ENCODE measurements around the gene DRAXIN.
A peak's percentile ranks its signal among the peaks of the same experiment; 100 is the strongest.

Gene DRAXIN

DNA sequence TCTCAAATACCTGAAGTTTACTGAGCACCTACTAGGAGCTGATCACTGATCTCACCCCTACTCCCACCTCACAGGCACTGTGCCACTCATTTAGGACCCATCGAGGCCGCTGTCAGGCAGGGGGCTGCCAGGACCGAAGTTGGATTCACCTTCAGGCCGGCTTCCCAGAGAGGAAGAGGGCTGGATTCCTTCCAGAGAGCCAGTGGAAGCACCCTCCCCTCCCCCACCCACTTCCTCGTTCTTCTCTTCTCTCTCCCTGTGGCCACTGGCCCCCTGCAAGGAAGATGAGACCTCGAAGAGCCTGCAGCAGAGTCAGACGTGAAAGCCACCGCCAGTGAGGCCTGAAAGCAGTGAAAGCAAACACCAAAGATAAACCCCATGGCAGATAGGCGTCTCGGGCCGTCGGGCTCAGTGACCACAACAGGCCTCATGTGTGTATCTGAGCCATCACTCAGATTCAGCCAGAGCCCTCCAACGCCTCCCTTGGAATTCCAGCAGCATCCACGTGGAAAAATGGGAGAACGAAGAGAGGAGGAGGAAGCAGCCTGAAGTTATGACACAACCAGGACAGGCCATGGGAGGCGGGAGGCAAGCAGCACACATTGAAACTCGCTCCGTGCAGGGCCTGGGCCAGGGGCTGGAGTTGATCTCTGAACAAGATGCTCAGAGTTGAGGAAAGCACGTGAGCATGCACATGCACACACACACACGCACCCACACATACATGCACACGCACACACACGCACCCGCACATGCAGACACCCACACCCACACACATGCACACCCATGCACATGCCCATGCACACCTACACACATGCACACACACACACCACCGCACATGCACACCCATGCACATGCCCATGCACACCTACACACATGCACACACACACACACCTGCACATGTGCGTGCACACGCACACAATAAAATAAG lies 38.3 kb downstream of the DRAXIN start:
- peak; percentile 98 for FAIRE-seq
- TF ChIP-seq POU2F2 (IDR thresholded peaks at IDR 0.05; ENCODE audit: low read depth, low read length) (no peak), SPI1 (IDR thresholded peaks at IDR 0.05; ENCODE audit: low read depth, low read length) (no peak), TAF1 (IDR thresholded peaks at IDR 0.05; ENCODE audit: low read depth, low read length) (no peak), POLR2AphosphoS5 (IDR thresholded peaks at IDR 0.05; ENCODE audit: low read depth, low read length) (no peak), PAX5 (IDR thresholded peaks at IDR 0.05; ENCODE audit: insufficient read depth, low read length, severe bottlenecking) (no peak), POLR2A (IDR thresholded peaks at IDR 0.05; ENCODE audit: low read depth, low read length) (no peak)
- DNase-seq (ENCODE audit: insufficient read length, low spot score): no peak

DNA sequence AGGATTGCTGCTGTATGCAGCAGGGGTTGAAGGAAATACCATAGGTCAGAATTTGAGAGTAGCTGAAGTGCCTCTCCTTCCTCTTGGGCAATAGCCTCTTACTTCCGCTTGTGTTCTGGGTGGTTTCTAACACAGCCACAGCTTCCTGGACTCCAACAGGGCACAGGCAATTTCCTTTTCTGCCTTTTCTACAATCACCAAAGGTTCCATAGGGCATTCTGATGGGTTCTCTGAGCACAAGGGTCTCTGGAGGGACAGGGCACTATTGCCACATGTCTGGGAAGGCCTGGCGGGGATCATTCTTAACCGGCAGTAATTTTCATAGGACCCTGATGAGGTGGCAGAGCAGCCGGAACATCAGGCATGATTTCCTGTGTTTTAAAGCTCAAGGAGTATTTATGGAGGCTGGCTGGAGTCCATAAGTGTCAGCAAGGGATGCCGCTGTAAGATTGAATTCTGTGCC lies 39.0 kb downstream of the DRAXIN start:
- DNase-seq (ENCODE audit: insufficient read length, low spot score) (no peak), FAIRE-seq (peak; percentile 62)
- TF ChIP-seq POLR2A (IDR thresholded peaks at IDR 0.05; ENCODE audit: low read depth, low read length) (no peak), SPI1 (IDR thresholded peaks at IDR 0.05; ENCODE audit: low read depth, low read length) (no peak), TAF1 (IDR thresholded peaks at IDR 0.05; ENCODE audit: low read depth, low read length) (no peak), POLR2AphosphoS5 (IDR thresholded peaks at IDR 0.05; ENCODE audit: low read depth, low read length) (no peak), POU2F2 (IDR thresholded peaks at IDR 0.05; ENCODE audit: low read depth, low read length) (no peak), PAX5 (IDR thresholded peaks at IDR 0.05; ENCODE audit: insufficient read depth, low read length, severe bottlenecking) (no peak)

DNA sequence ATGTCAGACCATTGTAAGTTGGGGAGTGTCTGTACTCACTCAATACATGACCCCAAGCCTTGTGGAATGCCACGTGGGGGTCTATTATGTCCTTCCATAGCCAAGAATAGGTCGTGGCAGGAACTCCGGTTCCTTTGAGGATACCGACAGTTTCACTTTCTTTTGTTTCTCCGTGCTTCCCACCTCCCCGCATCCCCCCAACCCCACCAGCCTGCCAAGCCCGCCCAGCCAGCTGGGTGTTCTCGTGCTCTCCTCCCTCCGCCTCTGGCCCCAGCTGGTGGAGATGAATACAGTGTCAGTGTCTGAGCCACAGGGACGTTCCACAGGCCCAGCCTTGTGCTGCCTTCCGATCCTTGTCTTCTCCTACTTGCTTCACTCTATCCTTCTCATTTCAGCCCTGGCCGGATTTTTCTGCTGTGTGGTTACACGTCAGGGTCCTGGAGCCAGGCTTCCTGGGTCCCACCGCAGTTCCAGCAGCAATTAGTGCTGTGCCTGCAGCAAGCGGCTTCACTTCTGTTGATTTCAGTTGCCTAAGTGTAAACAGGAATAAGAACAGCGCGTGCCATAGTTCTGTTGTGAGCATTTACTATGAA lies 40.3 kb downstream of the DRAXIN start:
- no peak for TF ChIP-seq POU2F2 (IDR thresholded peaks at IDR 0.05; ENCODE audit: low read depth, low read length)
- no peak for TF ChIP-seq POLR2AphosphoS5 (IDR thresholded peaks at IDR 0.05; ENCODE audit: low read depth, low read length)
- TF ChIP-seq PAX5 (IDR thresholded peaks at IDR 0.05; ENCODE audit: insufficient read depth, low read length, severe bottlenecking): no peak
- TF ChIP-seq TAF1 (IDR thresholded peaks at IDR 0.05; ENCODE audit: low read depth, low read length): no peak
- FAIRE-seq (peak; percentile 60), DNase-seq (ENCODE audit: insufficient read length, low spot score) (no peak)

GRCh38 chr1:11733306-11733705 lies 41.8 kb downstream of the DRAXIN start:
- FAIRE-seq: no peak
- TF ChIP-seq PAX5 (IDR thresholded peaks at IDR 0.05; ENCODE audit: insufficient read depth, low read length, severe bottlenecking) (no peak), SPI1 (IDR thresholded peaks at IDR 0.05; ENCODE audit: low read depth, low read length) (no peak), POLR2A (IDR thresholded peaks at IDR 0.05; ENCODE audit: low read depth, low read length) (no peak), POLR2AphosphoS5 (IDR thresholded peaks at IDR 0.05; ENCODE audit: low read depth, low read length) (no peak), TAF1 (IDR thresholded peaks at IDR 0.05; ENCODE audit: low read depth, low read length) (no peak), POU2F2 (IDR thresholded peaks at IDR 0.05; ENCODE audit: low read depth, low read length) (no peak)
- DNase-seq (ENCODE audit: insufficient read length, low spot score): no peak

DNA sequence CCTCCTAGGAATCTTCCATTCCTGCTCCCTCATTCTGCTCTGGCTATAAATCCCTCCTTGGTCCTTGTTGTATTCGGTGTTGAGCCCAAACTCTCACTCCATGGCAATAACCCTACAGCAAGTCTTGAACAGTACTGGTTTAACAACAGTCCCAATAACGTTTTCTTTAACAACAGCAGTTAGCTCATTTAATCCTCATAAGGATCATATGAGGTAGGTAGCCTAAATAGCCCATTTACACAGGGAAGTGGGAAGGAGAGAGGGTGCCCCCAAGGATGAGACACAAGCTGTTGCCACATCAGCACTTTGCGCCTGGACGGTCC lies 44.0 kb downstream of the DRAXIN start:
- FAIRE-seq: no peak

GRCh38 chr1:11735854-11736745 lies 44.6 kb downstream of the DRAXIN start, which contains the start of gene AGTRAP:
Gene AGTRAP (plus strand): TSS chr1:11736136. CDS start chr1:11736209, 73 bp downstream.
- 0 out of 2 replicates have a peak, but pooled peaks have one; percentile 23 for TF ChIP-seq SPI1 (IDR thresholded peaks at IDR 0.05; ENCODE audit: low read depth, low read length)
- TF ChIP-seq TAF1 (IDR thresholded peaks at IDR 0.05; ENCODE audit: low read depth, low read length): no peak
- no peak for TF ChIP-seq POLR2A (IDR thresholded peaks at IDR 0.05; ENCODE audit: low read depth, low read length)
- no peak for TF ChIP-seq PAX5 (IDR thresholded peaks at IDR 0.05; ENCODE audit: insufficient read depth, low read length, severe bottlenecking)
- peak; percentile 91 for DNase-seq (ENCODE audit: insufficient read length, low spot score)
- peak; percentile 95 for FAIRE-seq

More for the DNA sequence above, 44.0 kb downstream of the DRAXIN start:
- DNase-seq (ENCODE audit: insufficient read length, low spot score): no peak
- TF ChIP-seq POU2F2 (IDR thresholded peaks at IDR 0.05; ENCODE audit: low read depth, low read length) (no peak), POLR2A (IDR thresholded peaks at IDR 0.05; ENCODE audit: low read depth, low read length) (no peak), POLR2AphosphoS5 (IDR thresholded peaks at IDR 0.05; ENCODE audit: low read depth, low read length) (no peak), TAF1 (IDR thresholded peaks at IDR 0.05; ENCODE audit: low read depth, low read length) (no peak)

DNA sequence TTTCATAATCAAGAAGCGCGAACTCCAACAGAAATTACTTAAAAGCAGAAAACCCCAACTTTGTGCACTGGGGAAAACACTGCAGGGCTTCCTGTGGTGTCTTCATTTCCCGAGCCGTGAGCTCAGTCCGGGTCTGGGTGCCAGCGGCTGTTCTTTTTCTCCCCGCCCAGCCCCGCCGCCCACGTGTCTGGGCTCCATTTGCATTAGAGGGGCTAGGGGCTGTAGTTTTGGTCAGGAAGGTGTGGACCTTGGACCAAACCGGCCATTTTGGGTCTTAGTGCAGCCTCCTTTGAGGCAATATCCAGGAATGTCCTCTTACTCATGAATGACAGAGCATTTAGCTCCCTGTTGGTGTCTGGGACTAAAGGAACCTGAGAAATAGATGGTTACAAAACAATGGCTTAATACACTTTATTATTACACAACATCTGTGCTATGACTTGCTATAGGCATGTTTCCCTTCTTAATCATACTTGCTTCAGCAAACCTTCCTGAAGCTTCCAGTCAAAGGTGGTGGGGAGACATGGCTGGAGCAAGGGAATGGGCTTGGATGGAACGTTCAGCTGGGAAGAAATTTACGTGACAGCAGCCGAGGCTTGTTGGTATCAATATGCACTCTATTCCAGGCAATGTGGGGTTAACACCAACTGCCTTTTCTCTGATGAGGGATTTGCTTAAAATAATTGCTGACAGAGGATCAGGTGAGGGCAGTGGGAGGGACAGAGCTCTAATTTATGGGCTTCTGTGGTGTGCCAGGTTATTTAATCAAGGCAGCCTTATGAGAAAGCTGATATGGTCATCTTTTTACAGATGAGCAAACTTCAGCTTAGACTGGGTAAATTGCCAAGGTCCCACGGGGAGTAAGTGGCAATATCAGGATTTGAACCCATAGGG lies 45.5 kb downstream of the DRAXIN start:
- FAIRE-seq: no peak
- TF ChIP-seq POLR2AphosphoS5 (IDR thresholded peaks at IDR 0.05; ENCODE audit: low read depth, low read length): no peak
- 0 out of 2 replicates have a peak, but pooled peaks have one; percentile 19 for TF ChIP-seq POLR2A (IDR thresholded peaks at IDR 0.05; ENCODE audit: low read depth, low read length)
- no peak for DNase-seq (ENCODE audit: insufficient read length, low spot score)

DNA sequence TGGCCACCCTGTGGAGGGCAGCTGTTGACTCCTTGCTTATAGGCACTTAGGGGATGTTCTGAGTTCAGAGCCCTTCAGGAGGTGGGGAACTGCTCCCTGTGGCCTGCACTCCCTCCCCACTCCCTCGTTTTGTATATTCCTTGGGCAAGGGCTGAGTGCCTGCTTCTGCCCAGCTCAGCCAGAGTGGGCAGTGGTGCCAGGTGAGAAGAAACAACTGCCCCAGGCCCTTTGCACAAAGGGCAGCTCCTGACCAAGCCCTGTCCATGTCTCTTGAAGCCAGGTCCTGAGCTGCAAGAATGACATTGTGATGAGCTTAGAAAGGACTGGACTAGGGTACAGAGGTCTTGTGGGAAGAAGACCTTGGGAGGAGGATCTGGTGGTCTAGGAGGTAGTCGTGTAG lies 46.6 kb downstream of the DRAXIN start:
- TF ChIP-seq POLR2AphosphoS5 (IDR thresholded peaks at IDR 0.05; ENCODE audit: low read depth, low read length) (no peak), POLR2A (IDR thresholded peaks at IDR 0.05; ENCODE audit: low read depth, low read length) (no peak), POU2F2 (IDR thresholded peaks at IDR 0.05; ENCODE audit: low read depth, low read length) (no peak), TAF1 (IDR thresholded peaks at IDR 0.05; ENCODE audit: low read depth, low read length) (no peak), SPI1 (IDR thresholded peaks at IDR 0.05; ENCODE audit: low read depth, low read length) (no peak), PAX5 (IDR thresholded peaks at IDR 0.05; ENCODE audit: insufficient read depth, low read length, severe bottlenecking) (no peak)
- DNase-seq (ENCODE audit: insufficient read length, low spot score) (no peak), FAIRE-seq (no peak)
